Hematopoietic multipotent progenitor cell treated with erythropoietin and hydrocortisone succinate and interleukin-3 and kit ligand, for 15 days (in vitro differentiated cells): Measurements from ENCODE around the gene USO1.

Experiments
- DNase-seq: peaks from one replicate; pipeline ENCODE4 v3.0.0-alpha.2; 2015; ENCODE audit warnings: low spot score

USO1 gene

GRCh38 chr4:75844151-75844662 is 119.8 kb downstream of the USO1 start:
- DNase-seq: no peak

- no peak for DNase-seq
Observed at GRCh38 chr4:75845992-75846391, 121.6 kb downstream of the USO1 start.

GRCh38 chr4:75848171-75848760 is 123.9 kb downstream of the USO1 start:
- peak; percentile 74 for DNase-seq

GRCh38 chr4:75848891-75849290 is 124.5 kb downstream of the USO1 start:
- no peak for DNase-seq

- DNase-seq: no peak
Observed at GRCh38 chr4:75849461-75849860, 125.1 kb downstream of the USO1 start.

- DNase-seq: no peak
Observed at GRCh38 chr4:75858721-75859120, 134.3 kb downstream of the USO1 start.

- DNase-seq: no peak
Observed at GRCh38 chr4:75860606-75861005, 136.2 kb downstream of the USO1 start.
